AG20443 (cell line): ENCODE results near the gene SRSF9.
"Not testable (repeated sequence)": the region's sequence is repeated elsewhere in the genome, so short reads cannot be mapped to it uniquely, and the experiment has no call there.

Experiments used
- DNase-seq: peaks from one replicate; pipeline ENCODE4 v3.0.0; 2012; ENCODE audit warnings: low spot score, mixed read lengths

SRSF9 gene

GRCh38 chr12:120447992-120448391 lies 21.6 kb downstream of the SRSF9 start:
- DNase-seq, result no peak

- DNase-seq, result not testable (repeated sequence)
Measured at GRCh38 chr12:120446844-120447178, 22.7 kb downstream of the SRSF9 start.

GRCh38 chr12:120445911-120446843 lies 23.4 kb downstream of the SRSF9 start, which contains the start of the genes GATC and TRIAP1:
Gene GATC (plus strand): TSS chr12:120446444. CDS start chr12:120446481, 37 bp downstream.
Gene TRIAP1 (minus strand): TSS chr12:120446384. CDS start chr12:120446372, 12 bp downstream.
- peak; percentile 91 for DNase-seq

GRCh38 chr12:120444676-120445075 lies 24.9 kb downstream of the SRSF9 start:
- no peak for DNase-seq

- DNase-seq, result peak; percentile 69
Measured at GRCh38 chr12:120439646-120440247, 29.8 kb downstream of the SRSF9 start.

- no peak for DNase-seq
Measured at GRCh38 chr12:120438495-120439198, 30.9 kb downstream of the SRSF9 start.

- peak; percentile 98 for DNase-seq
Measured at GRCh38 chr12:120437735-120438494, 31.6 kb downstream of the SRSF9 start, which contains the start of gene COX6A1. Gene COX6A1 (plus strand): TSS chr12:120438113. CDS start chr12:120438127, 14 bp downstream.

GRCh38 chr12:120432772-120433525 lies 36.6 kb downstream of the SRSF9 start:
- no peak for DNase-seq

- no peak for DNase-seq
Measured at GRCh38 chr12:120429368-120429767, 40.2 kb downstream of the SRSF9 start.

GRCh38 chr12:120428597-120429229 lies 40.8 kb downstream of the SRSF9 start:
- no peak for DNase-seq

GRCh38 chr12:120425797-120426196 lies 43.8 kb downstream of the SRSF9 start:
- no peak for DNase-seq

GRCh38 chr12:120422892-120423456 lies 46.6 kb downstream of the SRSF9 start:
- DNase-seq, result no peak

- no peak for DNase-seq
Measured at GRCh38 chr12:120421701-120422100, 47.8 kb downstream of the SRSF9 start.

- DNase-seq, result no peak
Measured at GRCh38 chr12:120417917-120418580, 51.5 kb downstream of the SRSF9 start.

GRCh38 chr12:120416490-120417216 lies 52.9 kb downstream of the SRSF9 start:
- DNase-seq, result no peak

GRCh38 chr12:120413901-120414695 lies 55.5 kb downstream of the SRSF9 start:
- DNase-seq, result no peak

- no peak for DNase-seq
Measured at GRCh38 chr12:120412421-120412820, 57.1 kb downstream of the SRSF9 start.
